ENCODE results near the gene TPCN2.

TPCN2 gene

GRCh38 chr11:69154938-69155301, 106.2 kb downstream of the TPCN2 start:
- Histone ChIP-seq H3K27me3 (replicated peaks) (no peaks in the 10 kb centered on the region), H3K27ac (no peak overlapping the region), H3K4me3 (ENCODE audit: low read depth, low read length) (no peak overlapping the region), H3K36me3 (replicated peaks) (no peaks in the 10 kb centered on the region)
- no peak for DNase-seq
- no peak for TF ChIP-seq CTCF (IDR thresholded peaks at IDR 0.05; ENCODE audit: low read depth, low read length, missing control alignments)
- in situ Hi-C loops (cut with HindIII; ENCODE audit: low pct_ligation_motif_present, low sequenced_read_pairs): no loop called here

- Histone ChIP-seq H3K4me3 (ENCODE audit: low read depth, low read length) (no peak within 1 kb of the TSS), H3K27ac (no peak within 1 kb of the TSS), H3K36me3 (replicated peaks) (no peaks in the 10 kb centered on the region), H3K27me3 (replicated peaks) (no peaks in the 10 kb centered on the region)
- no peak for TF ChIP-seq CTCF (IDR thresholded peaks at IDR 0.05; ENCODE audit: low read depth, low read length, missing control alignments)
- no peak for DNase-seq
- in situ Hi-C loops (cut with HindIII; ENCODE audit: low pct_ligation_motif_present, low sequenced_read_pairs): no loop called here
Measured at GRCh38 chr11:69155302-69156234, 106.8 kb downstream of the TPCN2 start, which contains the start of gene SMIM38. Gene SMIM38, plus strand, starts transcription at chr11:69155935. Its CDS starts 1,912 bp downstream, at chr11:69157847.

GRCh38 chr11:69156235-69156639, 107.5 kb downstream of the TPCN2 start:
- Histone ChIP-seq H3K36me3 (replicated peaks) (no peaks in the 10 kb centered on the region), H3K27me3 (replicated peaks) (no peaks in the 10 kb centered on the region), H3K27ac (no peak overlapping the region), H3K4me3 (ENCODE audit: low read depth, low read length) (no peak overlapping the region)
- in situ Hi-C loops (cut with HindIII; ENCODE audit: low pct_ligation_motif_present, low sequenced_read_pairs): no loop called here
- no peak for TF ChIP-seq CTCF (IDR thresholded peaks at IDR 0.05; ENCODE audit: low read depth, low read length, missing control alignments)
- DNase-seq: no peak

GRCh38 chr11:69156673-69157155, 108.0 kb downstream of the TPCN2 start:
- no peak for DNase-seq
- TF ChIP-seq CTCF (IDR thresholded peaks at IDR 0.05; ENCODE audit: low read depth, low read length, missing control alignments): no peak
- Histone ChIP-seq H3K27ac (no peak overlapping the region), H3K36me3 (replicated peaks) (no peaks in the 10 kb centered on the region), H3K4me3 (ENCODE audit: low read depth, low read length) (no peak overlapping the region), H3K27me3 (replicated peaks) (no peaks in the 10 kb centered on the region)
- in situ Hi-C loops (cut with HindIII; ENCODE audit: low pct_ligation_motif_present, low sequenced_read_pairs): no loop called here

GRCh38 chr11:69157156-69157821, 108.6 kb downstream of the TPCN2 start:
- Histone ChIP-seq H3K4me3 (ENCODE audit: low read depth, low read length) (no peak overlapping the region), H3K27ac (no peak overlapping the region), H3K36me3 (replicated peaks) (no peaks in the 10 kb centered on the region), H3K27me3 (replicated peaks) (no peaks in the 10 kb centered on the region)
- DNase-seq: no peak
- no peak for TF ChIP-seq CTCF (IDR thresholded peaks at IDR 0.05; ENCODE audit: low read depth, low read length, missing control alignments)
- in situ Hi-C loops (cut with HindIII; ENCODE audit: low pct_ligation_motif_present, low sequenced_read_pairs): no loop called here
